Tibial artery (tissue), 4 donors: ENCODE measurements around the gene MAP3K4.

ENCODE experiments used
- DNase-seq, 2 donors: peaks; one replicate each; pipeline ENCODE4 v3.0.0-alpha.2; 2019
- H3K27ac ChIP-seq, 2 donors: fragments of 200-600 bp; sonication (generic) in 1 of 2; 1 replicate in 1 of 2; 2 replicates in 1 of 2; pipeline ENCODE4 v1.5.1; 2018 to 2019; ENCODE audit warnings: mild to moderate bottlenecking in 1 of 2
- H3K27me3 ChIP-seq, 2 donors: fragments of 200-600 bp; sonication (generic) in 1 of 2; one replicate each; pipeline versions ENCODE4 v1.5.1 to v1.6.0; 2016 to 2019
- H3K36me3 ChIP-seq, 3 donors: fragments of 200-600 bp; sonication (generic) in 2 of 3; one replicate each; pipeline ENCODE4 v1.5.1; 2016 to 2019; ENCODE audit warnings: mild to moderate bottlenecking in 2 of 3
- H3K4me1 ChIP-seq, 4 donors: fragments of 200-600 bp; sonication (generic) in 2 of 4; 1 replicate in 3 of 4; 2 replicates in 1 of 4; pipeline ENCODE4 v1.5.1; 2016 to 2019
- H3K4me3 ChIP-seq, 2 donors: fragments of 200-600 bp; sonication (generic) in 1 of 2; 1 replicate in 1 of 2; 2 replicates in 1 of 2; pipeline ENCODE4 v1.5.1; 2018 to 2019; ENCODE audit warnings: mild to moderate bottlenecking in 2 of 2
- H3K9me3 ChIP-seq, 3 donors: fragments of 200-600 bp; sonication (generic) in 1 of 3; one replicate each; pipeline ENCODE4 v1.5.1; 2016 to 2019
- CTCF ChIP-seq, 2 experiments: fragments of 200-600 bp in 1 of 2; fragments of 450-650 bp in 1 of 2; IDR thresholded peaks; one replicate each; pipeline ENCODE4 v1.5.1; 2017 to 2019; ENCODE audit warnings: antibody characterized with exemption in 2 of 2, mild to moderate bottlenecking in 1 of 2, moderate library complexity in 1 of 2
- intact Hi-C: fragments of 100-400 bp; cut with DNase I; formaldehyde crosslinking; loops from one replicate; pipeline ENCODE4 v1.15.0; 2023; ENCODE audit warnings: low total_unique reads

Gene MAP3K4

GRCh38 chr6:161067749-161068148, 76.2 kb downstream of the MAP3K4 start:
- intact Hi-C loops = no loop called here
- no peak overlapping the region for H3K27ac ChIP-seq

GRCh38 chr6:161068321-161068741, 76.8 kb downstream of the MAP3K4 start:
- DNase-seq = no peak
- no peaks in the 10 kb centered on the region for H3K9me3 ChIP-seq
- H3K27me3 ChIP-seq = no peaks in the 10 kb centered on the region
- intact Hi-C loops = no loop called here
- no peak for TF ChIP-seq CTCF (IDR thresholded peaks at IDR 0.05)
- H3K36me3 ChIP-seq = peaks cover 0 to 15% (median 14%) of the 10 kb centered on the region in 3 donors
- H3K27ac ChIP-seq = no peak overlapping the region
- no peak overlapping the region for H3K4me3 ChIP-seq
- no peaks in the 10 kb centered on the region for H3K4me1 ChIP-seq

More at GRCh38 chr6:161067749-161068148, 76.2 kb downstream of the MAP3K4 start:
- no peak for TF ChIP-seq CTCF (IDR thresholded peaks at IDR 0.05)
- Histone ChIP-seq H3K27me3 (no peaks in the 10 kb centered on the region), H3K9me3 (no peaks in the 10 kb centered on the region), H3K36me3 (peaks cover 0 to 13% (median 12%) of the 10 kb centered on the region in 3 donors), H3K4me1 (no peaks in the 10 kb centered on the region), H3K4me3 (no peak overlapping the region)
- no peak for DNase-seq

- Histone ChIP-seq H3K27ac (no peak overlapping the region), H3K4me1 (no peaks in the 10 kb centered on the region), H3K9me3 (no peaks in the 10 kb centered on the region), H3K36me3 (peaks cover 10 to 60% (median 31%) of the 10 kb centered on the region in 3 donors), H3K27me3 (no peaks in the 10 kb centered on the region), H3K4me3 (no peak overlapping the region)
- no peak for TF ChIP-seq CTCF (IDR thresholded peaks at IDR 0.05)
- no peak for DNase-seq
- intact Hi-C loops = no loop called here
Measured at GRCh38 chr6:161073930-161074329, 82.4 kb downstream of the MAP3K4 start.

GRCh38 chr6:161074496-161075121, 83.0 kb downstream of the MAP3K4 start:
- no peak for DNase-seq
- Histone ChIP-seq H3K4me3 (no peak overlapping the region), H3K9me3 (no peaks in the 10 kb centered on the region), H3K27me3 (no peaks in the 10 kb centered on the region), H3K4me1 (no peaks in the 10 kb centered on the region), H3K36me3 (peaks cover 10 to 66% (median 31%) of the 10 kb centered on the region in 3 donors), H3K27ac (no peak overlapping the region)
- no peak for TF ChIP-seq CTCF (IDR thresholded peaks at IDR 0.05)
- intact Hi-C loops = no loop called here

GRCh38 chr6:161076181-161076677, 84.7 kb downstream of the MAP3K4 start:
- DNase-seq = no peak
- Histone ChIP-seq H3K4me3 (no peak overlapping the region), H3K4me1 (no peaks in the 10 kb centered on the region), H3K27me3 (no peaks in the 10 kb centered on the region), H3K27ac (no peak overlapping the region), H3K36me3 (peaks cover 13 to 76% (median 32%) of the 10 kb centered on the region in 3 donors), H3K9me3 (no peaks in the 10 kb centered on the region)
- intact Hi-C loops = no loop called here
- TF ChIP-seq CTCF (IDR thresholded peaks at IDR 0.05) = no peak
